ENCODE data around the gene PCSK6. TPM values are rescaled to one million over a fixed set of nuclear protein-coding genes. Genes with fewer than 3 reads are reported as not detected.

The PCSK6 gene
- total and polyA plus RNA-seq, 8 donors: 2.8 to 91.5 (median 17.8) TPM

DNA sequence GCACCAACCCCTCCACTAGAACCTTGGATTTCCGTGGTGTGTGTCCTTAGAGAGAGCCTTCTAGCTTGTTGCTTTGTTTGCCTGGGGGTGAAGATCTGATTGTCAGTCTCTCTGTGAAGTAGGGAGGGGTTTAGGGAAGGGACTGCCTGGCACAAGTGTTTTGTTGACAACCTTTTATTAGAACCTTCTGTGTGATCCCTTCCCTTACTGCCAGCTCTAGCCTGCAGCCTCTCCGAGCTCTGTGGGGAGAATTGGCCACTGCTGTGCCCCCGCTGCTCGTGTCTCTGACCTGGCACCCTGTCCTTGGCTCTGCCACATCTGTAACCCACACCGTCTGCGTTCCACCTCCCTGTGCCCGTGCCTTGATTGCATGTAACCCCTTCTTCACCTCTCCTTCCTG, 30.9 kb upstream of the PCSK6 start:
- intact Hi-C loops (cut with DNase I; ENCODE audit: low total_unique reads): no loop called here
- Histone ChIP-seq H3K27ac (no peak overlapping the region), H3K4me3 (no peak overlapping the region), H3K9me3 (peaks cover 11 to 29% (median 24%) of the 10 kb centered on the region in 4 donors), H3K4me1 (no peaks in the 10 kb centered on the region), H3K36me3 (no peaks in the 10 kb centered on the region), H3K27me3 (peaks cover 0 to 16% (median 0%) of the 10 kb centered on the region in 3 donors)
- DNase-seq: no peak
- WGBS, 5 donors: 61 to 69% (median 67%) methylated on average over 7 of the region's 7 CpGs
- no peak for TF ChIP-seq EP300 (IDR thresholded peaks at IDR 0.05)
- TF ChIP-seq POLR2AphosphoS5 (IDR thresholded peaks at IDR 0.05): no peak
- TF ChIP-seq POLR2A (IDR thresholded peaks at IDR 0.05): no peak
- TF ChIP-seq, protein P1, sequence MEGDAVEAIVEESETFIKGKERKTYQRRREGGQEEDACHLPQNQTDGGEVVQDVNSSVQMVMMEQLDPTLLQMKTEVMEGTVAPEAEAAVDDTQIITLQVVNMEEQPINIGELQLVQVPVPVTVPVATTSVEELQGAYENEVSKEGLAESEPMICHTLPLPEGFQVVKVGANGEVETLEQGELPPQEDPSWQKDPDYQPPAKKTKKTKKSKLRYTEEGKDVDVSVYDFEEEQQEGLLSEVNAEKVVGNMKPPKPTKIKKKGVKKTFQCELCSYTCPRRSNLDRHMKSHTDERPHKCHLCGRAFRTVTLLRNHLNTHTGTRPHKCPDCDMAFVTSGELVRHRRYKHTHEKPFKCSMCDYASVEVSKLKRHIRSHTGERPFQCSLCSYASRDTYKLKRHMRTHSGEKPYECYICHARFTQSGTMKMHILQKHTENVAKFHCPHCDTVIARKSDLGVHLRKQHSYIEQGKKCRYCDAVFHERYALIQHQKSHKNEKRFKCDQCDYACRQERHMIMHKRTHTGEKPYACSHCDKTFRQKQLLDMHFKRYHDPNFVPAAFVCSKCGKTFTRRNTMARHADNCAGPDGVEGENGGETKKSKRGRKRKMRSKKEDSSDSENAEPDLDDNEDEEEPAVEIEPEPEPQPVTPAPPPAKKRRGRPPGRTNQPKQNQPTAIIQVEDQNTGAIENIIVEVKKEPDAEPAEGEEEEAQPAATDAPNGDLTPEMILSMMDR (IDR thresholded peaks at IDR 0.05): no peak

DNA sequence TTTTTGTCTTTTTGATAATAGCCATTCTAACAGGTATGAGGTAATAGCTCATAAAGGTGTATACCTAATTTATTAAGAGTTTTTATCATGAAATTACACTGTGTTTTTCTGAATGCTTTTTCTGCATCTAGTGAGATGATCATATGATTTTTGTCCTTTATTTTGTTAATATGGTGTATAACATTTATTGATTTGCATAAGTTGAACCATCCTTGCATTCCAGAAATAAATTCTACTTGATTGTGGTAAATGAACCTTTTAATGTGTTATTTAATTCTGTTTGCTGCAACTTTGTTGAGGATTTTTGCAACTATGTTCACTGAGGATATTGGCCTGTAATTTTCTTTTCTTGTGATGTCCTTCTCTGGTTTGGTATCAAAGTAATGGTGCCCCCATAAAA, 28.0 kb upstream of the PCSK6 start:
- Histone ChIP-seq H3K27me3 (peaks cover 0 to 6% (median 0%) of the 10 kb centered on the region in 3 donors), H3K9me3 (peaks cover 11 to 30% (median 24%) of the 10 kb centered on the region in 4 donors), H3K4me1 (no peaks in the 10 kb centered on the region), H3K36me3 (no peaks in the 10 kb centered on the region), H3K27ac (no peak overlapping the region), H3K4me3 (no peak overlapping the region)
- no peak for DNase-seq
- TF ChIP-seq POLR2A (IDR thresholded peaks at IDR 0.05) (no peak), EP300 (IDR thresholded peaks at IDR 0.05) (no peak), POLR2AphosphoS5 (IDR thresholded peaks at IDR 0.05) (no peak)
- TF ChIP-seq, protein P1 (IDR thresholded peaks at IDR 0.05): no peak
- intact Hi-C loops (cut with DNase I; ENCODE audit: low total_unique reads): no loop called here

DNA sequence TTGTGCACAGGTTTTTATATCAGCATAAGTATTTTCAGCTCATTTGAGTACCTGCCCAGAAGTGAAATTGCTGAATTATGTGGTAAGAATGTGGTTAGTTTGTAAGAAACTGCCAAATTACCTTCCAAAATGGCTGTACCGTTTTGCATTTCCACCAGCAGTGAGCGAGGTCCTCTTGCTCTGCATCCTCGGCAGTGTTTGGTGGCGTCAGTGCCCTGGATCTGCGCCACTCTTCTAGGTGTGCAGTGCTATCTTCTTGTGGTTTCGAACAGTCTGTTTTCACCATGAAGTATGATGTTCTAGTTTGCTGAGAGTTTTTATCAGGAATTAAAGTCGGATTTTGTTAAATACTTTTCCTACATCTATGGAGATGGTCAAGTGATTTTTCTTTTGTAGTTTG, 24.8 kb upstream of the PCSK6 start:
- no peaks in the 10 kb centered on the region for H3K4me1 ChIP-seq
- WGBS, 5 donors: 91 to 95% (median 93%) methylated on average over 7 of the region's 7 CpGs
- no peaks in the 10 kb centered on the region for H3K27me3 ChIP-seq
- H3K36me3 ChIP-seq: no peaks in the 10 kb centered on the region
- H3K27ac ChIP-seq: no peak overlapping the region
- TF ChIP-seq EP300 (IDR thresholded peaks at IDR 0.05): no peak
- TF ChIP-seq POLR2AphosphoS5 (IDR thresholded peaks at IDR 0.05): no peak
- TF ChIP-seq, protein P1 (IDR thresholded peaks at IDR 0.05): no peak
- TF ChIP-seq POLR2A (IDR thresholded peaks at IDR 0.05): no peak
- peaks cover 11 to 30% (median 24%) of the 10 kb centered on the region in 4 donors for H3K9me3 ChIP-seq
- no peak for DNase-seq
- H3K4me3 ChIP-seq: no peak overlapping the region
- intact Hi-C loops (cut with DNase I; ENCODE audit: low total_unique reads): no loop called here

DNA sequence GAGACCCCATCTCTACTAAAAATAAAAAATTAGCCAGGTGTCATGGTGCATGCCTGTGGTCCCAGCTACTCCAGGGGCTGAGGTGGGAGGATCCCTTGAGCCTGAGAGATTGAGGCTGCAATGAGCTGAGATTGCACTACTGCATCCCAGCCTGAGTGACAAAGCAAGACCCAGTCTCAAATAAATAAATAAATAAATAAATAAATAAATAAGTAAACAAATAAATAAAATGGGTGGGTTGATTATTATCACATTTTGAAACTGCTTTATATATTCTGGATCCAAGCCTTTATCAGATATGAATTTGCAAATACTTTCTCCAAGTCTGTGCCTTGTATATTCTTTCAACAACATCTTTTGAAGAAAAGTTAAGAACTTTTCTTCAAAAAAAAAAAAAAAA, 22.2 kb upstream of the PCSK6 start:
- H3K27me3 ChIP-seq: no peaks in the 10 kb centered on the region
- H3K36me3 ChIP-seq: no peaks in the 10 kb centered on the region
- peaks cover under 1 to 11% (median 8%) of the 10 kb centered on the region in 4 donors for H3K9me3 ChIP-seq
- intact Hi-C loops (cut with DNase I; ENCODE audit: low total_unique reads): no loop called here
- no peaks in the 10 kb centered on the region for H3K4me1 ChIP-seq
- H3K4me3 ChIP-seq: no peak overlapping the region
- DNase-seq: no peak
- H3K27ac ChIP-seq: no peak overlapping the region
- TF ChIP-seq EP300 (IDR thresholded peaks at IDR 0.05) (no peak), POLR2AphosphoS5 (IDR thresholded peaks at IDR 0.05) (no peak), POLR2A (IDR thresholded peaks at IDR 0.05) (no peak)
- TF ChIP-seq, protein P1 (IDR thresholded peaks at IDR 0.05): no peak

Measured in stomach (tissue), 9 donors.